ENCODE measurements around the gene PTBP3. TPM values are rescaled to one million over a fixed set of nuclear protein-coding genes. Genes with fewer than 3 reads are reported as not detected.

PTBP3 gene
- polyA plus RNA-seq, 3 donors, result 33.6 to 68.3 (median 51.4) TPM

- Histone ChIP-seq H2AFZ (ENCODE audit: insufficient read depth, low read depth, low read length, poor library complexity, severe bottlenecking) (no peak overlapping the region), H3K9ac (ENCODE audit: insufficient read depth, low read length, poor library complexity, severe bottlenecking) (no peak overlapping the region), H3K27me3 (ENCODE audit: control insufficient read depth in 2 of 2, insufficient read depth in 2 of 2, low read length in 2 of 2) (no peaks in the 10 kb centered on the region), H3K9me3 (replicated peaks in 1 of 2; ENCODE audit: control insufficient read depth in 1 of 2, insufficient read depth in 1 of 2, low read length in 2 of 2) (no peaks in the 10 kb centered on the region), H4K20me1 (ENCODE audit: insufficient read depth, low read length) (peaks cover 46% of the 10 kb centered on the region), H3K4me2 (replicated peaks; ENCODE audit: extremely low read depth, low read length, poor library complexity, severe bottlenecking) (no peak overlapping the region), H3K36me3 (replicated peaks in 1 of 2; ENCODE audit: control insufficient read depth in 1 of 2, insufficient read depth in 2 of 2, low read length in 2 of 2) (peaks cover 44 to 89% of the 10 kb centered on the region in 2 donors), H3K4me3 (replicated peaks in 1 of 3; ENCODE audit: low read depth in 2 of 3, low read length in 3 of 3) (no peak overlapping the region), H3K27ac (ENCODE audit: low read depth in 1 of 2, low read length in 2 of 2) (no peak overlapping the region), H3K4me1 (ENCODE audit: control insufficient read depth in 1 of 2, insufficient read depth in 2 of 2, low read length in 2 of 2) (no peaks in the 10 kb centered on the region), H3K79me2 (ENCODE audit: insufficient read depth, low read length) (peaks cover 3% of the 10 kb centered on the region)
- Mint-ChIP-seq H3K9me3 (peaks cover 0 to 1% (median 0%) of the 10 kb centered on the region in 7 donors), H3K27me3 (ENCODE audit: low read depth in 3 of 3) (no peaks in the 10 kb centered on the region), H3K4me3 (no peak overlapping the region), H3K36me3 (peaks cover 55 to 76% of the 10 kb centered on the region in 2 donors), H3K4me1 (peaks cover 2% of the 10 kb centered on the region), H3K27ac (peak overlapping the region in 1 of 7 donors; percentile 48)
- no peak for TF ChIP-seq CTCF (IDR thresholded peaks at IDR 0.05)
- intact Hi-C loops (cut with micrococcal nuclease), result no loop called here
- no peak for DNase-seq
- WGBS (ENCODE audit: insufficient coverage), result no CpG with 5 or more reads among the region's 1 CpG
Measured at GRCh38 chr9:112248722-112249121, 84.7 kb downstream of the PTBP3 start.

GRCh38 chr9:112247090-112247489 is 86.3 kb downstream of the PTBP3 start:
- Histone ChIP-seq H3K27ac (ENCODE audit: low read depth in 1 of 2, low read length in 2 of 2) (no peak overlapping the region), H3K4me1 (ENCODE audit: control insufficient read depth in 1 of 2, insufficient read depth in 2 of 2, low read length in 2 of 2) (no peaks in the 10 kb centered on the region), H3K9me3 (replicated peaks in 1 of 2; ENCODE audit: control insufficient read depth in 1 of 2, insufficient read depth in 1 of 2, low read length in 2 of 2) (no peaks in the 10 kb centered on the region), H3K36me3 (replicated peaks in 1 of 2; ENCODE audit: control insufficient read depth in 1 of 2, insufficient read depth in 2 of 2, low read length in 2 of 2) (peaks cover 45 to 89% of the 10 kb centered on the region in 2 donors), H3K27me3 (ENCODE audit: control insufficient read depth in 2 of 2, insufficient read depth in 2 of 2, low read length in 2 of 2) (no peaks in the 10 kb centered on the region), H3K9ac (ENCODE audit: insufficient read depth, low read length, poor library complexity, severe bottlenecking) (no peak overlapping the region), H2AFZ (ENCODE audit: insufficient read depth, low read depth, low read length, poor library complexity, severe bottlenecking) (no peak overlapping the region), H3K79me2 (ENCODE audit: insufficient read depth, low read length) (peaks cover 3% of the 10 kb centered on the region), H4K20me1 (ENCODE audit: insufficient read depth, low read length) (peaks cover 42% of the 10 kb centered on the region), H3K4me2 (replicated peaks; ENCODE audit: extremely low read depth, low read length, poor library complexity, severe bottlenecking) (no peak overlapping the region), H3K4me3 (replicated peaks in 1 of 3; ENCODE audit: low read depth in 2 of 3, low read length in 3 of 3) (no peak overlapping the region)
- Mint-ChIP-seq H3K27me3 (ENCODE audit: low read depth in 3 of 3) (no peaks in the 10 kb centered on the region), H3K4me1 (peaks cover 2% of the 10 kb centered on the region), H3K9me3 (peaks cover 0 to 1% (median 0%) of the 10 kb centered on the region in 7 donors), H3K4me3 (no peak overlapping the region), H3K27ac (peak overlapping the region in 2 of 7 donors; percentile 1 to 78), H3K36me3 (peaks cover 56 to 78% of the 10 kb centered on the region in 2 donors)
- WGBS (ENCODE audit: insufficient coverage), result 100% methylated on average over 1 of the region's 3 CpGs
- intact Hi-C loops (cut with micrococcal nuclease), result no loop called here
- TF ChIP-seq CTCF (IDR thresholded peaks at IDR 0.05), result no peak
- DNase-seq, result no peak

All from CD14-positive monocyte (primary cell).